GM12865 (cell line): ENCODE measurements around the gene LCE3A.
"Not testable (repeated sequence)": the region's sequence is repeated elsewhere in the genome, so short reads cannot be mapped to it uniquely, and the experiment has no call there.

Source experiments
- DNase-seq: peaks from one replicate; pipeline ENCODE4 v3.0.0; 2010; ENCODE audit warnings: low read depth
- H3K4me3 ChIP-seq: 2 replicates; pipeline ENCODE4 v1.5.1; 2011; ENCODE audit warnings: mild to moderate bottlenecking, low read depth, low read length, control low read depth
- CTCF ChIP-seq: IDR thresholded peaks from 2 replicates; pipeline ENCODE4 v1.5.1; 2011; ENCODE audit warnings: low read length, control low read depth, low read depth, inconsistent platforms; ENCODE audit not compliant: insufficient read depth; ENCODE audit errors: missing control alignments

Gene LCE3A

DNA sequence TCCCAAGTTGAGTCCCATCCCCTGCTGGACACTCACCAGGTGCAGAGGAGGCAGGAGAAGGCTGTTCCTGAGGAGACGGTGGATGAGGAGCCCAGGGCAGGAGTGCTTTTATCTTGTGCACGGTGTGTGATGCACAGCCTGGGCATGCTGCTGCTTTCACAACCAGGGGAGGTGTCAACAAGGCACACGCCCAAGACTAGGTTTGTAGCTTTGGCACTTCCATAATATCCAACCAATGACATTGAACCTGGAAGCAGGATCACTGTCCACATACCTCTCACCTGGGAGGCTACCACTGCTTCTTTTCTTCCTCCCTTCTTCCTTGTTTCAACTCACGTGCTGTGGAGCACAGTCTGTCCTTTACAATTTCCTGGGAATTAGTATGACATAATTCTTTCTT, 42.5 kb downstream of the LCE3A start, which contains the start of gene LCE3D:
Gene LCE3D, minus strand, starts transcription at position 84 of the 400 bp plus-strand sequence. CDS start 580 bp downstream, outside the sequence.
- no peak for TF ChIP-seq CTCF
- no peak within 1 kb of the TSS for H3K4me3 ChIP-seq
- no peak for DNase-seq

DNA sequence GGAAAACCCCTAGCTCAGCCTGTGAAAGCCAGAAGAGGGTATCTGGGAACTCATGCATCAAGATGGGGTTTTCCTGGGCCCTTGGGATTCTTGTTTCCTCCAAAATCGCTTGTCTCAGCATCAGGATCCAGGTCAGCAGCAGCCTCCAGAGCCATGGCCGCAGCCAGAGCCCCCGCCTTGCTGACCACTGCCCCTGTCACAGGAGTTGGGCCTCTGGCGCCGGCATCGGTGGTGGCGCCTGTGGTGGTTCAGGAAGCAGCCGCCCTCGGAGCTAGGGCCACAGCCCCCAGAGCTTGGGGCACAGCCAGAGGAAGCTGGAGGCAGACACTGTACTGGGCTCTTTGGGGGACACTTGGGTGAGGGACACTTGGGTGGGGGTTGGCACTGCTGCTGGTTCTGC, 43.4 kb downstream of the LCE3A start:
- not testable (repeated sequence) for DNase-seq, H3K4me3 ChIP-seq

DNA sequence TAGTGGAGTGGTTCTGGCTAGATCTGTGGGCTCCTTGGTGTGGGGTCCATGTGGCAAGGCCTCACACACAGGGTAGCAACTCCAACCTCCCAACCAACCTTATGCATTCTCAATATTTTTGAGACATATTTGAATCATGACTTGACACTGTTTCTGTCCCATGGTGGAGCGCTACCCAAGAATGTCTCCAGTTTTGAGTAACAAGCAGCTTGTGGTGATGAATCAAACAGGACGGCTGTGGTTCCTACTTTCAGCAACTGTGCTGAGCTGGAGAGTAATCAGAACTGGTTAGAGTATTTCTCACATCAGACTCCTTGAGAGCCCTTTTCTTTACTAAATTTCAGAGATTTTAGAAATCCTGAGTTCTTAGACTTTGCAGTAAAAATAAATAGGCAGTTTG, 45.7 kb downstream of the LCE3A start:
- H3K4me3 ChIP-seq, result no peak overlapping the region
- DNase-seq, result peak; percentile 74
- TF ChIP-seq CTCF, result no peak
